H7 (cell line): Measurements from ENCODE around the gene PCDH7. TPM values are rescaled to one million over a fixed set of nuclear protein-coding genes. Genes with fewer than 3 reads are reported as not detected.

ENCODE experiments used
- DNase-seq: peaks from one replicate; pipeline ENCODE4 v3.0.0; 2012
- H3K27me3 ChIP-seq: 2 replicates; pipeline ENCODE4 v1.6.0; 2011; ENCODE audit warnings: mild to moderate bottlenecking, low read length; ENCODE audit not compliant: control insufficient read depth, insufficient read depth
- H3K36me3 ChIP-seq: replicated peaks from 2 replicates; pipeline ENCODE4 v1.5.1; 2011; ENCODE audit warnings: low read length; ENCODE audit not compliant: control insufficient read depth, insufficient read depth
- H3K4me3 ChIP-seq: 2 replicates; pipeline ENCODE4 v1.5.1; 2011; ENCODE audit warnings: low read depth, mild to moderate bottlenecking, control low read depth, low read length, moderate library complexity; ENCODE audit not compliant: insufficient read depth
- total RNA-seq: library from RNA; depleted of rRNA; stranded (reverse); fragments of >200 nt; shearing (Covaris generic); gene quantifications from 2 replicates; pipeline ENCODE4 v1.2.3, GENCODE V29; 2014

Gene PCDH7
- total RNA-seq, 1 experiment from 2014 or later = 8.2 TPM

DNA sequence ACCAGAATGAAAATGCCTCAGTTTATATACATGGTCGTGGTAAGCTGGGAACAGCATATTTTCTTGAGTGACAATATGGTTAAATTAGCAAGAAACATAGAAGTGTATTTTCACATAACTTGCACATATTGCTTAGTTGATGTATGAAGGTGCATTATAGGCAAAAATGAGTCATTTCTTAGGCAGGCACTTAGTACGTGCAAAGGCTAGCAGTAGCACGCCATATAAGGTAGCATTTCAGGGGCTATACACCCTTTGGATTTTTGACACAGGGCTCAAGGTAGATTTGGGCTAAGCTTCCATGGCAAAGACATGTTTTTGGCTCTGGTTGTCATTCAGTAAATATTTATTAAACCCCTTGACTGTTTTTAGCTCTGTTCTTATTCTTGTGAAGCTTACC, 33.1 kb downstream of the PCDH7 start:
- Histone ChIP-seq H3K4me3 (no peak overlapping the region), H3K36me3 (no peaks in the 10 kb centered on the region), H3K27me3 (no peaks in the 10 kb centered on the region)
- DNase-seq = no peak

DNA sequence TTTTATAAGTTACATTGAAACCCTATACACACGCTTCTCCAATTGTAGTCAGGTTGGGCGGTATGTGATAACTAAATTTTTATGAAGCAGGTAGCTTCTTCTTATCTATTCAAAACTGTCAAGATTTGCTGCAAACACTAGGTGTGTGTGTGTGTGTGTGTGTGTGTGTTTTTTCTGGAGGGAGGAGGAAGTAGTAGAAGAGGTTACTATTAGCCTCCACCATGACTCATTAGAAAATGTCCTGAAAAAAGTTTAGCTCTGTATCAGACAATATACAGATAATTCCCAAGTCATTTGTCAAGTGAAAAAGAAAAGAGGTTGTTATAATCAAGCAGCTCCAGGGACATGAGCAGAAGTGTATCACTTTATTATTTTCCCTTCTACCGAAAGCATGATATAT, 33.9 kb downstream of the PCDH7 start:
- no peak for DNase-seq
- no peaks in the 10 kb centered on the region for H3K27me3 ChIP-seq
- no peak overlapping the region for H3K4me3 ChIP-seq
- no peaks in the 10 kb centered on the region for H3K36me3 ChIP-seq

DNA sequence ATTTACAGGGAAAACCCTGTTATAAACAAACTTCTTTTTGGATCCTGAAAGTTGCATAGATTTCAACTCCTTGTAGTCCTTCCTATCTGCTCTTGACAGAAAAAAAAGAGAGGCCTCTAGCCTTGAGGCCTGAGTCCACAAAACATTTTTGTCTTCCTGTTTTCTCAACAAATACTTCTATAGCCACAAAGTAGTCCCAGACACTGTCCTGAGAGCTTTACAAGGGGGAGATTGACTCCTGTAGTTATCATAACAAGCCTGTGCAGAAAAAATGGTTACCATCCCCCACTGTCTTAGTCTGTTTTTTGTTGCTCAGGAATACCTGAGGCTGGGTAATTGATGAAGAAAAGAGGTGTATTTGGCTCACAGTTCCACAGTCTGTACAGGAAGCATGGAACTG, 35.2 kb downstream of the PCDH7 start:
- no peak for DNase-seq
- H3K36me3 ChIP-seq = no peaks in the 10 kb centered on the region
- H3K4me3 ChIP-seq = no peak overlapping the region
- no peaks in the 10 kb centered on the region for H3K27me3 ChIP-seq

DNA sequence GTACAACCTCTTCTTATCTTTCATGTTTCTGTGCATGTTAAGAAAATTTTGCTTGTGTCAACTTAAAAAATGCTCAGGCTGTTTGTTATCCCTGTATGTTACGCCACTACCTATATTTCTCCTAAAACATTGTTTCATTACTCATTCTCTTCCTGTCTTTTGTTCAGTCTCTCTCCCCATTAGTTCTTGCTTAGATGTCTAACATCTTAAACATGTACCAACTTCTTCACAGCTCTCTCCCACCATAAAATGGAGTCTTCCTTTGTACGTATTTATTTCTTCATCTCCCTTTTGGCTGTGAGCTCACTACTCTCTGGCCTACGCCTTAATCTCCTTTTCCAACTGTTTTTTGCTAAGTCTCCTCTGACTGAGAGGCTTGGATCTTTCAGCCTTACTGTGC, 36.4 kb downstream of the PCDH7 start:
- no peak for DNase-seq
- Histone ChIP-seq H3K4me3 (no peak overlapping the region), H3K27me3 (no peaks in the 10 kb centered on the region), H3K36me3 (no peaks in the 10 kb centered on the region)

DNA sequence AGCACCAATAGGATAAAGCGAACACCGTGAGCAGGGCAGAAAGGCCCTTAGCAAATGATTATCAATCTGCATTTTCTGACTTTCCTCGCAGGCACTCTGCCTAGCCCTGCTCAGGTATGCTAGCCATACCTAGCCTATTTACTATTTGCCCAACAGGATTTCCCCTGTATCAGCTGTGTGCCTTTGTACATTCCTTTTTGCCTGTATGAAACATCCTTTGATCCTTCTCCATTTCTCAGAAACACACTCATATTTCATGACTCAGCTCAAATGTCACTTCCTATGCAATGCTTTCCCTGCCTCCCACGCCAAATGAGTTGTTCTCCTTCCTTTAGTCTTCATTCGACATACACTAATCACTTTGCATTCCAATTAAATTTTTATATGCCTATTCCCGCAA, 37.2 kb downstream of the PCDH7 start:
- no peak for DNase-seq
- H3K27me3 ChIP-seq = no peaks in the 10 kb centered on the region
- H3K4me3 ChIP-seq = no peak overlapping the region

DNA sequence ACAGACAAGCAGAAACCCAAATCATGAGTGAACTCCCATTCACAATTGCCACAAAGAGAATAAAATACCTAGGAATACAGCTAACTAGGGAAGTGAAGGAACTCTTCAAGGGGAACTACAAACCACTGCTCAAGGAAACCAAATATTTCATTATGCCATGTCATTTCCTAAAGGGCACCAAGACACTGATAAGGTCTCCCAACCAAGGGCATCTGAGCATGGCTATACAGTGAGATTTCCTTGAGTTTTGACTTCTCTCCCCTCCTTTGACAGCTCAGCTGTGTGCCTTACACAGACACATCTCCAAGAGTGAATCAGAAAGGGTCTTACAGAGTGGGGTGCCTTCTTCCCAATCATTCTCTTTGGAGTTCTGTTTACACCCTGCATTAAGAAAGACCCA, 40.4 kb downstream of the PCDH7 start:
- no peak for DNase-seq
- Histone ChIP-seq H3K36me3 (no peaks in the 10 kb centered on the region), H3K4me3 (no peak overlapping the region), H3K27me3 (no peaks in the 10 kb centered on the region)

More for the DNA sequence above, 37.2 kb downstream of the PCDH7 start:
- no peaks in the 10 kb centered on the region for H3K36me3 ChIP-seq

DNA sequence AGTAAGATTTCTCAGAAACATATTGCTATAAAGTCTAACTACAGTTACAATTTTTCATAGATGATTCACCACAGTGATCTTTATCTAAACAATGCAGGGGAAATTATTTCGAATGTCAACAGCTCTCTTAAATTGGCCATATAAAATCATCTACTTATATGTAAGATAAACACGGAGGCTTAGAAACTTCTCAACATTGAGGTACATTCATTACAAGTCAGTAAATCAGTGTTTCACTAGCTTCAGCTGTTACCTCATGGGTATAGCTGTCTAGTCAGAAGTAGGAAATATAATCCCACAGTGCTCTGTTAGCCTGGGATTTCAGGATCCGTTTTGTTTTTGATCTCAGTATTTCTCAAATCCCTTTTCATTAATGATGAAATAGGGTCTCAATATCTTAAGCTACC, 43.2 kb downstream of the PCDH7 start:
- Histone ChIP-seq H3K27me3 (no peaks in the 10 kb centered on the region), H3K4me3 (no peak overlapping the region), H3K36me3 (no peaks in the 10 kb centered on the region)
- DNase-seq = no peak

DNA sequence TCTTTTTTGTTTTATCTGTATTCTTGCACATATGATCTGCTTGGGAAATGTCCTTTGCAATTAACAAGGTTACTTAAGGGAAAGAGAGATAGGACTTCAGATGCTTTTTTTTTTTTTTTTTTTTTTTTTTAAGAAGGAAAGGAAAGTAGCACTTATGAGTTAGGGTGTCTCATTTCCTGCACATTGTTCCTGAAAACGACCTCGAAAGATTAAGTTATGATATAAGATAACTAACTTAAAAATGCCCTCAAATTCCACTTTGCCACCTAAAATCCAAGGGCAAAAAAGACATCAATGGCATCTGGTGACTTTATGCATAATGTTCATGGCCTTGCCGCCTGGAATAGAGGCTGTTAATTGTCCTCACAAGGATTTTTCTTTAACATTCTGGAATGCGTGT, 44.9 kb downstream of the PCDH7 start:
- no peak for DNase-seq
- Histone ChIP-seq H3K27me3 (no peaks in the 10 kb centered on the region), H3K36me3 (no peaks in the 10 kb centered on the region), H3K4me3 (no peak overlapping the region)

DNA sequence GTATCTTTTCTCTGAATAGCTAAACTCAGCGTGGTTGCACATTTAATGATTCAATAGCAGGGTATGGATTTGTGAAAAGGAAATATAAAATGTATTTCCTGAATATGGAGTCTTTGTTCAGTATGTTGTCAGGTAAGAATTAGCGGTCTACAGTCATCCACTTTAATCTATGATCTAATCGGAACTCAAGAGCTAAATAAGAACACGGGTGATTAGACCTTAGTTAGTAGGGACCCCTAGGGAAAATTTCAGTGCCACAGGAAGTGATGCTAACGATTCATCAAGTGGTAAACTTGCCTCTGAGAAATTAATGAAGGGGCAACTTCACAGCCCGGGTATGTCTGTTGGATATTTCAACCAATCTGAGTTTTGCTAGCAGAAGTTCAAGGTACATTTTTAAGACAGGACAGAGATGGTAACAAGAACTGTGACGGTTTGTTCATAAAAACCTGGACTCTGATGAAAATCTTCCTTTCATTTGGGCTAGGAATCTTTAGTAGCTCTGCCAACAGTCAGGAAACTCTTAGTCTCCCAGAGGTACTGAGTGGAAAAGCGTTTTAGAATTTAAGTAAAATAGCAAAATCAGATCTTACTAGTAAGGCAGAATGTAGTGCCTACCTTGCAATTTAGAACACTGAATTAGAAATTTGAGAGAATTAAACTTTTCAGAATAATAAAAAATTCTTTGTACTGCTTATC, 47.1 kb downstream of the PCDH7 start:
- Histone ChIP-seq H3K36me3 (no peaks in the 10 kb centered on the region), H3K4me3 (no peak overlapping the region), H3K27me3 (no peaks in the 10 kb centered on the region)
- no peak for DNase-seq

DNA sequence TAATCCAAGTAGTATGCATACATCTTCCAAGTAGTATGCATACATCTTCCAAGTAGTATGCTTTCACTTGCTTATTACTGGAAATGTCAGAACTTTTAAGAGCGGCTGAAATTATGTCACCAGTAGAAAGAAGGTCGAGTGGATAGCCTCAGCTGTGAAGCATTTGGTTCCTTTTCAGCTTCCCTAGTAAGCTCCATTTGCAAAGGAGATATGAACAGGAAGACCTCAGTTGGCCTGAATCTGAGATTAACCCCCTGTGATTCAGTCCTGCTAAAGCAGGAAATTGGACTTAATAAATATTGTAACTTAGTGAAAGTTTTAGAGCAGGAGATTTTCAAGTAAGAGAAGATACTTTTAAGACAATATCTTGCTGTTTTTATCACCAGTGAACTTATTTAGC, 48.1 kb downstream of the PCDH7 start:
- Histone ChIP-seq H3K27me3 (no peaks in the 10 kb centered on the region), H3K4me3 (no peak overlapping the region), H3K36me3 (no peaks in the 10 kb centered on the region)
- DNase-seq = no peak

DNA sequence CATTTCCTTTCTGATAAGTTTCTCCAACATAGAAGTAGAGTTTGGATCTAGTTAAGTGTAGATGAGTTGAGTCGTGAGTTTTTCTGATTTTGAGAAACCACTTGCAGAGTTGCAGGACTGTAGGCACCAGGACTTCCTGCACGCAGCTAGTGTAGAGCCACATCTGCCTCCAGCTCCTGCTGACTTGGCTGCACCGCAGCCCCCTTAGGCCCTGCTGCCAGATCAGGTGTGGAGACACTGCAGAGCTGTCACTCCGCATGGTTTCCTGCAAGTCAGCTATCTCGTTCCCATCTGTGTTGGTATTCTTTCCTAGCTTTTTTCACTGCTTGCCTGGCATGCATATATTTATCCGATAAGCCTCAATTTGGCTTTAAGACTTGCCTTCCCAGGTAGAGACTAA, 48.9 kb downstream of the PCDH7 start:
- H3K36me3 ChIP-seq = no peaks in the 10 kb centered on the region
- DNase-seq = peak; percentile 3
- H3K27me3 ChIP-seq = no peaks in the 10 kb centered on the region
- H3K4me3 ChIP-seq = no peak overlapping the region

DNA sequence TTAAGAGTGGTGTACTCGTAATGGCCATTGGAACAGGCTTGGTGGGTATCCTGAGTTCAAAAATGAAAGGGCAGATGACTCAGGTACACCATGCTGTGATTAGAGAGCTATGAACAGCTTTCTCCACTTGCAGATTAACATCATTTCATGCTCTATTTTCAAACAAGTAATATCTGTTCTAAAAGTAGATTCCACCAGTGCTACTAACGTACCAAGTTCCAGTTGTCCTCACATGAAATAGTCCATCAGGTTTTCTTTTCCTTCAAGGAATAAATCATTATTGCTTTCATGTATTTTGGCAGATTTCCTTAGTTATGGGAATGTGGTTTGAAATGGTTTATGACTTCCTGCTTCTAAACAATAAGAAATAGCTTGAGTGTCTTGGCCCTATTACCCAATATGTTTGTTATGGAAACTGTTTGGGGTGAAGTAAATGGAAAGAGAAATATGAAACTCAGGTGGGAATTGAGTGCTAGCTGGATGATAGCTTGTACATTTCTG, 49.9 kb downstream of the PCDH7 start:
- Histone ChIP-seq H3K36me3 (no peaks in the 10 kb centered on the region), H3K4me3 (no peak overlapping the region), H3K27me3 (no peaks in the 10 kb centered on the region)
- DNase-seq = no peak

DNA sequence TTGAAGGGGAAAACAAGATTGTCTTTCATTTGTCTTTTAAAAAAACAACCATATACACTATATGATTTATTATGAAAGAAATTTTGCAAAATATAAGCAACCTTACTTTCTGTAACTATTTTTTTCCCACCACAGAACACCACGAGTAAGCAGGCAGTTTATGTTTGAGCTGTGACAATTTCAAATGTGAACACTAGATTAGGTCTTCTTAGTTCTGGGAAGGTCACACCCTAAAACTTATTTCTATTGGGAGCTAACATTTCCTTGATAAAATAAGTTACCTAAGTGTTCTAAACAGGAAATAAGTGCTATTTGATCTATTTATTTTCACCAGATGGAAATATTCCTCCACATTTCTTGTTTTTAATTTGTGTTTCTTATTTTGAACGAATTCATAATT, 50.6 kb downstream of the PCDH7 start:
- no peaks in the 10 kb centered on the region for H3K27me3 ChIP-seq
- H3K4me3 ChIP-seq = no peak overlapping the region
- no peak for DNase-seq
- H3K36me3 ChIP-seq = no peaks in the 10 kb centered on the region

DNA sequence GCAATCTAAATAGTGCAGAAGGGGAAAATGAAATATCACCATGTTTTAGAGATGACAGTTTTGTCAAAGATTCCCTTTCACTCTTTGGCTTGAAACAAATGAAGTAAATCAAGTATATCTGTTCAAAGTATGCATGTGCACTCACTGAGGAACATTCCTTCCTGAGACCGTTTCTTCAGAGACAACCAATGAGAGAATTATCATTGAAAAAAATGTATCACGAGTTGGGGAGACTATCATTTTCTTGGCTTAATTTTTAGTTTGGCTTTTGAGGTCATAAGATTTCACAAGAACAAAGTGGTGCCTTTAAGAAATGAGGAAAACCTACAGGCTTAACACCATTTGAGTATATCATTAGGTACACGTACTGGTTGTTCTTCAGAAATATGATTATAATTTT, 56.3 kb downstream of the PCDH7 start:
- no peaks in the 10 kb centered on the region for H3K36me3 ChIP-seq
- H3K27me3 ChIP-seq = no peaks in the 10 kb centered on the region
- no peak for DNase-seq
- no peak overlapping the region for H3K4me3 ChIP-seq

DNA sequence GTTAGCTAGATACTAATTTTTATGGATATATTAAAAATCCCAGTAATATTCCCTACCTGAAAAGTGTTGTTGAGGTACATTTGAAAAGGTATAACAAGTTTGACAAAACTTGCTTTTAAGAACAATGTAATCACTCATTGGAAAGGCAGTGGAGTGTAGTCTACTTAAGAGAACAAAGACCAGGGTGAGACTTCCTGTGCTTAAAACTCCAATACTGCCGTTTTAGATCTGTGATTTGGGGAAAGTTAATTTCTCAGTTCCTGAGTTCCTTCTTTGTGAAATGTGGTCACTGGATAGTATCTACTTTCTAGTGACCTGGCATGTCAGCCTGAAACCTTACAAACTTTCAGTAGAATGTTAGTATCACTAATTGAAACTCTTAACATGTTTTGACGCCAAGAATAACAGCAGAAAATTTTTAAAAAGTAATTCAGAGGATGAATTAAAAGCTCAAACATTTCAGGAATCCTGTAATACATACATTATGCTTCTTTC, 56.8 kb downstream of the PCDH7 start:
- no peak overlapping the region for H3K4me3 ChIP-seq
- H3K36me3 ChIP-seq = no peaks in the 10 kb centered on the region
- no peaks in the 10 kb centered on the region for H3K27me3 ChIP-seq
- DNase-seq = no peak
